Fibroblast of peridontal ligament (primary cell): ENCODE data around the gene TPH1.
"Not testable (repeated sequence)": the region's sequence is repeated elsewhere in the genome, so short reads cannot be mapped to it uniquely, and the experiment has no call there.

ENCODE experiments used
- DNase-seq: peaks from one replicate; pipeline ENCODE4 v3.0.0-alpha.2; 2010; ENCODE audit errors: extremely low read depth

The TPH1 gene

DNA sequence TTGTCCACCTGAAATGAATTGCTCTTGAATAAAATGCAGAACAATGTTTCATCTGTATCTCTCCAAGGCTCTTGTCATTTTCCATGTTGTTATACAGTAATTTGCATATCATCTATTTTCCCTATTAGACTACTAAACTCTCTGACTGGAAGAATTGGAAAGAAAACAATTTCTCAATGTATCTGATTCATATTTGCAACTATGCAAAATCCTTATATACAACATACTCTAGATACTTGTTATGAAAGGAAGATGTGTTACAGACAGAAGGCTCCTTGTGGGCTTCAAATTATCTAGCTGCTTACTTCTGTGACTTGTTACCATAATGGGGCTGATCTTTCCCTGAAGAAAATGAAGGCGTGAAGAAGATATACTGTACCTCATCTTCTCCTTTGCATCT lies 23.6 kb downstream of the TPH1 start:
- DNase-seq = no peak

DNA sequence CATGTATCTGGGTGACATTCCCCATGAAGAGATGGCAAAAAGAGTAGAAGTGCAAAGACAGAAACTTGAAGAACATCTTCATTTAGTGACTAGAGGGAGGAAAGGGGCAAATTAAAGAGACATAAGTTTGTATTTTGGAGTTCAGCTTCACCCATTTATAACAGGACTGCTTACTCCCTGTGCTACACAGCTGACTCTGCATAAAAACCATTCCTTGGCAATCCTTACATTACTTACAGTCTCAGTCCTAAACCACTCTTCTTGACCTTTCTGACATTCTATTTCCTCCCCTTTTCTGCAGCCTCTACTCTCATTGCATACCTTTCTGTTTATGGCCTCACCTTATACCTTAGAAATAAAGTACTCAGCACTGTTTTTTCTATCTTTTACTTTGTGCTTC lies 26.4 kb downstream of the TPH1 start:
- no peak for DNase-seq

GRCh38 chr11:18016789-18017188 lies 29.3 kb downstream of the TPH1 start:
- no peak for DNase-seq

DNA sequence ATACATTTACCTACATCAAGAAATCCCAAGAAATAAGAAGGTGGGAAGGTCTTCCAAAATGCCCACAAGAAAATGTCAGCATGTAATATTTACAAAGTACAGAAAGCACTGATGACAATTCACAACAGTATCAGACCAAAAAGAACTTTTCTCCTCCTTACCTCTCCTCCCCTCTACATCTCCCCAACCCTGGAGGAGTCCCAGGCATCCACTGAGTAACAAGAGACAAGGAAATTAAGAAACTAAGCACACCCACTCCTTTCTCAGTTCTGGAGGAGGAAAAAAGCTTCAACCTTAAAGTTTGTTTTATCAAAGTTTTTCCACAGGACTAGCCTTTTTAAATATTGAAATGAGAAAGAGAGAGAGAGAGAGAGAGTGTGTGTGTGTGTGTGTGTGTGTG lies 31.2 kb downstream of the TPH1 start:
- no peak for DNase-seq

DNA sequence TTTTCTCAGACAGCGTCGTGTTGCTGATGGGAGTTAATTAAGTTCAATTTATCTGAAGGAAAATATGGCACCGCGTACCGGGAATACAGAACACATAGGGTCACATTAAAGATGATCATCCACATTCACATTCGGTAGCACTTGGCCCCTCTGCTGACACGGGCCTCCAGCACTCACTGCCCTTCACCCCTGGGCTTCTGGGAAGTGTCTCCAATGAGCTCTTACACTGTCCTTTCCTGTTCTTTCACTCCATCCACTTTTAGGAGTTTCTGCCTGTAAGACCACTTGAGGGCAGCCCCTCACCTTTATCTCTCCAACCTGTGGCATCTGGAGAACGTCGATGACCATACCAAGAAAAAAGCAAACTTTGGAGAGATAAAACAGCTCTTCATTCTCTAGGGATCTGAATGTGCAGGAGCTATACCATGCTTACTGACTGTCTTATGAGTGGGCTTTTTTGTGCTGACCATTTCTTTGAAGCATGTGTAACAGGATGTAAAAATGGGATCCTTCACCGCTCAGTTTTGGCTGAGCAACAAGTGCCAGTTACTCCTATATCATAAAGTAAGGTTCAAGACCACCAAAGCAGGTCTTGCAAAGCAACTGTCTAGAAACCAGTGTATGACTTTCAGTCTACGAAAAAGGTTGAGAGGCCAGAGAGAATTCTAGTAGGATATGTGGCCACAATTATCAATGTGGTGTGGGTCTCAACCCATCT lies 32.1 kb downstream of the TPH1 start:
- no peak for DNase-seq

GRCh38 chr11:18012906-18013781 lies 32.9 kb downstream of the TPH1 start, which contains the start of gene SERGEF:
SERGEF (minus strand) TSS chr11:18013047; CDS start chr11:18013010, 37 bp downstream.
- DNase-seq = peak; percentile 67

DNA sequence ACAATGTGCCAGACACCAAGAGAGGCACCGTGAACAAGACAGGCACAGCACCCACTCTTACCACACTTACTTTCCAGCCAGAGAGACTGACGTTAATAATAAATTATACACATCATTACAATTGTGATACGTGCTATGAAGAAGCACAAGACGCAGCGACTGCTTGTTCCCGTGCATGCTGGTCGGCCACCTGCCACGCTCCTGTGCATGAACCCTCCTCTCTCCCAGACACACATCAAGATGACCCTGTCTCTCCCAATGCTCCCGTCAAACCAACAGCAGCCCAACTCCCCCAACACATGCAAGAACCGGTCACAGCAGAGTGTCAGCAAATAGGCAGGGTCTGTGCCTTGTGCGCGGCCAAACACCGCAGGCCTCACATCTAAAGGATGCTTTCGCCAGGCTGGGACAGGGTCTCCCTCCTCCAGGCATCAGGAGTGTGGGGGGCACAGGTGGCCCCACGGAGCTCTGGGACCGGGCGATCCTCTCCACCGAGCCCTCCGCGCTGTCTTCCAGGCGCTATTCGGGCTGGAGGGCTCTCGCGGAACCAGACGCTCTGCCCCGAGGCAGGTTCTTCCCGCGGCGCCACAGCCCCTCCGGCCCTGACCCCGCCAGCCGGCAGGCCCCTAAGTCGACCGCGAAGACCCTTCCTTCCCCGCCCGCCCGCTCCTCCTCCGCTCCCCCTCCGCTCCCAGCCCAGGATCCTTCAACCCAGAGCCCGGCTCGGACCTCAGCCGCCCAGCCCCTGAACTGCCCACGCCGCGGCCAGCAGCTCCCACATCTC lies 33.8 kb downstream of the TPH1 start:
- DNase-seq = peak; percentile 16

DNA sequence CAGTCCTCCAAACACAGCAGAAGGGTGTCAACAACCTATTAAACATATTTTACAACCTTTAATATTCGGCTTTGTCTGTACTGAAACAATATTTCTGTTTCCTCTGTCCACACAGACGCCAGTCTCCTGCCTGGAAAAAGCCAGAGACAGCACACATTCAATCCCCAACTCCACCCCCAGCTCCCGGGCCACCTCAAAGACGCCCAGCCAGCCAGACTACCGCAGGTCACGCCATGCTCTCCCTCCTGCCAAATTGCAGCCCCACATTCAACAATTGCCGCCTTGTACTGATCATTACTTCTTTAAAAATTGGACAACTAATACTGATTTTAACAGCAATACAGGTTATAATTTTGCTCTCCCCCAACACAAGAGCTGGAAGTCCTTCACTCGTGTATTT lies 34.4 kb downstream of the TPH1 start:
- DNase-seq = no peak

GRCh38 chr11:18010977-18011586 lies 35.0 kb downstream of the TPH1 start:
- DNase-seq = no peak

DNA sequence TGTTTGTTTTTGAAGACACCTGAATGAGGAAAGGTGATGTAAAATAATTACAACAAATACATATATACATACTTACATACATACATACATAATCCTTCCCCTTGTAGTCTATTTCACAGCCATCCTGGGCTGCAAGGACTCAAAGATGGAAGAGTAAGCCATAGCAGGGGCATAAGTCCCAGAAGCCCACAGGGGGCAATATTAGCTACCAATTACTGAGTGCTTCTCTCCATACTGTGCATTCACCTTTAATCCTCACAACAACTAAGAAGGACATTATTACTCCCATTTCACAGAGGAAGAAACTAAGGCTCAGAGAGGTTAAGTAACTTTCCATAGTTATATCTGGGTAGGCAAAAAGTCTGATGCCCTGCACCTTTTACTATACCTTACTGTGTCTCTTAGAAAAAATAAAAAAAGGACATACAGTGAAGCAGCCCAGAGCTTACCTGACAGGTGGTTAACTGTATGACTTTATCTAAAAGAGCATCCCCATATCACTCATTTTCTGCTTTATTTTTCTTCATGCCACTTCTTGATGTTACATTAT lies 35.9 kb downstream of the TPH1 start:
- no peak for DNase-seq

- no peak for DNase-seq
Observed at GRCh38 chr11:18005376-18006129, 40.5 kb downstream of the TPH1 start.

- DNase-seq = peak; percentile 55
Observed at GRCh38 chr11:18001191-18001590, 44.9 kb downstream of the TPH1 start.

DNA sequence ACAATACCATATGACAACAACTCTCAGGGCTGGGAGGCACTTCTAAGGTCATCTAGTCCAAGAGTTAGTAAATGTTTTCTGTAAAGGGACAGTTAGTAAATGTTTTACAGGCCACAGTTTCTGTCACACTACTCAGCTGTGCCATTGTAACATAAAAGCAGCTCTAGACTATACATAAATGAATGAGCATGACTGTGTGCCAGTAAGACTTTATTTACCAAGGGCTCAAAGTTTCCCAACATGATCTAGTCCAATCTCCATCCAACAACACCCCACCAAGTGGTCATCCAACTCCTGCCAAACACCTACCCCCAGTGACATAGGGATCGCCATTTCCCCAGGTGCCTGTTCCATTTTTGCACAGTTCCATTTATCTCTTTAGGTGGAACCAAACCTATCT lies 45.3 kb downstream of the TPH1 start:
- no peak for DNase-seq

DNA sequence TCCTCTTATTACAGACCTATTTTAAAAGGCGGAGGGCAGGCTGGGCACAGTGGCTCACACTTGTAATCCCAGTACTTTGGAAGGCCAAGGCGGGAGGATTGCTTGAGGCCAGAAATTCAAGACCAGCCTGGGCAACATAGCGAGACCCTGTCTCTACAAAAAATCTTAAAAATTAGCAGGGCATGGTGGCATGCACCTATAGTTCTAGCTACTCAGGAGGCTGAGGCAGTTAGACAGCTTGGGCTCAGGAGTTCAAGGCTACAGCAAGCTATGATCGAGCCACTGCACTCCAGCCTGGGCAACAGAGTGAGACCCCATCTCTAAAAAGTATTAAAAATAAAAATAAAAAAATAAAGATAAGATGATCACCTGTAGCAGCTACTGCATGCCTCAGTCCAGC lies 45.9 kb downstream of the TPH1 start:
- DNase-seq = not testable (repeated sequence)
